ENCODE data around the gene ASTN2. TPM values are rescaled to one million over a fixed set of nuclear protein-coding genes. Genes with fewer than 3 reads are reported as not detected.

The ASTN2 gene
- total RNA-seq, 1 experiment from 2014 or later, result 1.8 TPM

DNA sequence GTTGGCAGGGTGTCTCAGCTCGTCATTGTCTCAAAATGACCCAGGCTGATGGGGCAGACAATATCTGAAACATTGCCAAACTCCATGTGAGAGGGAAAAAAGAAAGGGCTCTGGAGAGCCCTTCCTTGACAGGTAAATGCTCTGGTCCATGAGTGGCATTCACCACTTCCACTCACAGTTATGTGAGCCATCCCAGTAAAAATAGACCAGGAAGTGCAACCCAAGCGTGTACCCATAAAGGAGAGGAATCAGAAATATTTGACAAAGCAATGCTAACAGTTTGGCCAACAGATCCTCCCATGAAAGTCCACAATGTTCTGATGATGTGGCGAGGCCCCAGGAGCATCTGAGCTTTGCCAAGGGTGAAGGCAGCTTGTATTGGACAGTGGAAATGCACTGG lies 49.4 kb downstream of the ASTN2 start:
- H3K27ac ChIP-seq, result no peak overlapping the region
- no peaks in the 10 kb centered on the region for H3K36me3 ChIP-seq
- DNase-seq (ENCODE audit: low read depth in 1 of 2, low spot score in 2 of 2), result no peak
- H3K4me3 ChIP-seq, result no peak overlapping the region
- no peaks in the 10 kb centered on the region for H3K9me3 ChIP-seq (replicated peaks)
- H3K4me1 ChIP-seq (replicated peaks), result no peaks in the 10 kb centered on the region
- H3K27me3 ChIP-seq (replicated peaks), result no peaks in the 10 kb centered on the region

DNA sequence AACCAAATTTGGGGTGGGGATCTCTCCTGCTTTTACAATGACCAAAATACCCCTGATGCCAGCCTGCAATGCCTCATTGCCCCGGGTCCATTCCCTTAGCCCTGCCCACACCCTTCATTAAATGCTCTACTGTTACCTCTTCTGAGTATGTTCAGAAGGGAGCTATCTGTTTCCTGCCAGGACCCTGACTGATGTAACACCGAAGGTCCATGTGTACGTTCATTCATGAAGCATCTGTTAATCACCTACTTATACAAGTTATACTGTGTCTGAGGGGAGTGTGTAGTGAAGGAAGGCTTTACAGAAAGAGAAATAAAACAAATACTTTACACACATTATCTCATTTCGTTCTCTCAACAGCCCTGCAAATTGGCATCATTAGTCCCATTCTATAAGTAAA lies 51.9 kb downstream of the ASTN2 start:
- Histone ChIP-seq H3K9me3 (replicated peaks) (no peaks in the 10 kb centered on the region), H3K36me3 (no peaks in the 10 kb centered on the region), H3K27ac (no peak overlapping the region), H3K27me3 (replicated peaks) (no peaks in the 10 kb centered on the region), H3K4me3 (no peak overlapping the region), H3K4me1 (replicated peaks) (no peaks in the 10 kb centered on the region)
- no peak for DNase-seq (ENCODE audit: low read depth in 1 of 2, low spot score in 2 of 2)

DNA sequence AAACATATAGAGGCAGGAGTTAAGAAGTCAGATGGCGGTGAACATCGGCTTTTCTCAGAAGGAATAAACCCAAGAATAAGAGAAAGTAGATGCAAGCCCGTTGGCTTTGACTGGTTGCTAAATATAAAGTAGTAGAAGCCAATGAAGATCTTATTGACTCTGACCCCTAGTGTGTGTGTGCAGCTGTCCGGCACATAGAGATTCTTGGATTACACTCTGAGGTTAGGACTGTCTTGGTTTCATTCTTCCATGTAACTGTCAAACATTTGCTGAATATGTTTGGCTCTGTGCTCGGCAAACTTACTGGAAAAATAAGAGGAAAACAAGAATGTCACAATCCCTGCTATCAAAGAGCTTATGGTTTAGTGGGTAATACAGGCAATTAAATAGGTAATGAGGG lies 54.9 kb downstream of the ASTN2 start:
- DNase-seq (ENCODE audit: low read depth in 1 of 2, low spot score in 2 of 2), result no peak
- no peaks in the 10 kb centered on the region for H3K4me1 ChIP-seq (replicated peaks)
- no peaks in the 10 kb centered on the region for H3K27me3 ChIP-seq (replicated peaks)
- no peak overlapping the region for H3K4me3 ChIP-seq
- no peaks in the 10 kb centered on the region for H3K36me3 ChIP-seq
- no peak overlapping the region for H3K27ac ChIP-seq
- no peaks in the 10 kb centered on the region for H3K9me3 ChIP-seq (replicated peaks)

DNA sequence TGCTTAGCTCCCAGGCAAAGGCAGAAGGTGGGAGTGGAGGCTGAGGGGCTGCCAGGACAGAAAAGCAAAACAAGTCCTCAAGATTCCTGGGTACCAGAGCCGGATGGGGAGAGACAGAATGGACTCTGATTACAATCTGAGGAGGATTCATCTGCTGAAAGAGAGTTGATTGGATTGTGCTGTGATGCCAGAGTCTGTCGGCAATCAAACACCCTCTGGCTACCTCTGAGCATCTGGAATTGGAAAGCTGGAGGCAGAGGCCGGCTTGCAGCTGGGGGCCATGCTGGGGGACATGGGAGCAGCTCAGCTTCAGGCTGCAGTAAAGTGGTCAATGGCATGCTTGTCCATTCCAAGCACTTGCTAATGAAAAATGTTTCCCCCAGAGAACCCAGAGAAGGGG lies 59.3 kb downstream of the ASTN2 start:
- no peak for DNase-seq (ENCODE audit: low read depth in 1 of 2, low spot score in 2 of 2)
- Histone ChIP-seq H3K27ac (no peak overlapping the region), H3K9me3 (replicated peaks) (no peaks in the 10 kb centered on the region), H3K4me1 (replicated peaks) (no peaks in the 10 kb centered on the region), H3K36me3 (no peaks in the 10 kb centered on the region), H3K4me3 (no peak overlapping the region), H3K27me3 (replicated peaks) (no peaks in the 10 kb centered on the region)

DNA sequence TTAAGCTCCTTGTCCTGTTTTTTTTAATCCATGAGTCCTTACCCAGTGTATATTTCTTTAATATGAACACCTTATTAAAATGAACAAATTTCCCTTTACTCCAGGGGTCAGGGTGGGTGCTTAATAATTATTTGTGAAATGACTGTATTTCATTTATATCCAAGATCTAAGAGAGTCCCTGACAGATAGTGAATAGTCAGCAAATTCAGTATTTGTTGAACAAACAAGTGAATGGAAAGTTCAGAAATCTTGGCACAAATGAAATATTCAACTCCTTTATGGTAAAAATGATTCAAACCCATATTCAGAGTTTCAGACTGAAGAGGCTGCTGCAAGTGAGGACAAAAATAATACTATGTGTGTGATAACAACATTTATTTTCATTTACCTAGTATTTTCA lies 59.9 kb downstream of the ASTN2 start:
- Histone ChIP-seq H3K4me3 (no peak overlapping the region), H3K27ac (no peak overlapping the region), H3K36me3 (no peaks in the 10 kb centered on the region), H3K9me3 (replicated peaks) (no peaks in the 10 kb centered on the region), H3K27me3 (replicated peaks) (no peaks in the 10 kb centered on the region), H3K4me1 (replicated peaks) (no peaks in the 10 kb centered on the region)
- DNase-seq (ENCODE audit: low read depth in 1 of 2, low spot score in 2 of 2), result no peak

DNA sequence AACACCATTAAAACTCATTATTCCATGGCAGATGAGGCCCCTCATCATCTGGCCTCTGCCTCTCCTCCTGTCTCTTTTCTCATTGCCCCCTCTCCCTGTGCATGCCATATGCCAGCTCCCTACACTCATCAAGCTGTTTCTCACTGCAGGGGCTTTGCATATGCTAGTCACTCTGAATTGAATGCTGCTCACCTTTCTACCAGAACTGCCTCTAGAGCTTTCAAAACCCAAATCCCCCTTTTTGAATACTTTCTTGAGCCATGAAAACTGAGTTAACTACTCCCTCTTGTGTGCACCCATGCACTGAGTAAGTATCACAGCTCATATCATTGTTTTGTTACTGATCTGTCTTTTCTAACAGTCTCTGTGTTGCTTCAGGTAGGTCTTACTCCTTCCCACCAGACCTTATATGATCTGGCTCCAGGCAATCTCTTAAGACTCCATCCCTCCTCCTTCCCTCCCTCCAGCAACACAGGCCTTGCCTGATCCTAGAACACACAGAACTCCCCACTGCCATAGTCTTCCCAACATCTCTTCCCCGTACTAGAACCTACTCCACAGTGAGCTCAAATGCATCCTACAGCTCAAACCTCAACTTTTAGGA lies 60.5 kb downstream of the ASTN2 start:
- no peak for DNase-seq (ENCODE audit: low read depth in 1 of 2, low spot score in 2 of 2)
- Histone ChIP-seq H3K27ac (no peak overlapping the region), H3K27me3 (replicated peaks) (no peaks in the 10 kb centered on the region), H3K36me3 (no peaks in the 10 kb centered on the region), H3K4me3 (no peak overlapping the region), H3K9me3 (replicated peaks) (no peaks in the 10 kb centered on the region), H3K4me1 (replicated peaks) (no peaks in the 10 kb centered on the region)

DNA sequence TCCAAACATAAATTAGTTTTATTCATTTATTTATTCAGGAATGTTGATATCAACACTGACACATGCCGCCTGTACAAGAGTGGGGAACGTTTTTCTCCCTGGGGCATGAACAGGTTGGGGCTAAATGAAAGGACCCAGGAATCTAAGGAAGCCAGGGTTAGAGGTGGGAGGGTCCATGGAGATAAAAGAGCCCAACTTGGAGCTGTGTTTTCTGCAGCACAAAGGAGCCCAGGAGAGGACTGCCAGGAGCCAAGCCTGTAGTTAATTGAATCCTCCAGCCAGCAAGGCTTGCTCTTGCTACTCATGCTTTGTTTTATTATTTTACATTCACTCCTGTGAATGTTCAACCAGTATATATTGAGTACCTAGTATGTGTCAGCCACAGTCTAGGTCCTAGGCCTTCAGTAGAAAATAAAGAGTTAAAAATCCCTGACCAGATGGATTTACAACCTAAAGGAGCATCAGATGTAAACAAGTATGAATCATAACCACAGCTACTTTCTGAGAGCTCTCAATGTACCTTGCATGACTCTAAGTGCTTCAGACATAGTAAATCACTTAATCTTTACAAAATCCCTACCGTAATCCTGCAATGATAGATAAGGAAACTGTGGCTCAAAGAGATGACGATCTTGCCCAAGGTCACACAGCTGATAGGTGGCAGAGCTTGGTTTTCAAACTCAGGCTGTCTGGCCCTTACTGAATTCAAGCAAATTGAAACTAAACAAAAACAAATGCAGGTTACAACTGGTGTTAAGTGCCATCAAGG lies 69.8 kb downstream of the ASTN2 start:
- H3K27ac ChIP-seq, result no peak overlapping the region
- peaks cover 26% of the 10 kb centered on the region for H3K4me1 ChIP-seq (replicated peaks)
- peak in 1 of 2 experiments; percentile 10 for DNase-seq (ENCODE audit: low read depth in 1 of 2, low spot score in 2 of 2)
- H3K27me3 ChIP-seq (replicated peaks), result no peaks in the 10 kb centered on the region
- H3K4me3 ChIP-seq, result no peak overlapping the region
- no peaks in the 10 kb centered on the region for H3K36me3 ChIP-seq
- H3K9me3 ChIP-seq (replicated peaks), result no peaks in the 10 kb centered on the region

DNA sequence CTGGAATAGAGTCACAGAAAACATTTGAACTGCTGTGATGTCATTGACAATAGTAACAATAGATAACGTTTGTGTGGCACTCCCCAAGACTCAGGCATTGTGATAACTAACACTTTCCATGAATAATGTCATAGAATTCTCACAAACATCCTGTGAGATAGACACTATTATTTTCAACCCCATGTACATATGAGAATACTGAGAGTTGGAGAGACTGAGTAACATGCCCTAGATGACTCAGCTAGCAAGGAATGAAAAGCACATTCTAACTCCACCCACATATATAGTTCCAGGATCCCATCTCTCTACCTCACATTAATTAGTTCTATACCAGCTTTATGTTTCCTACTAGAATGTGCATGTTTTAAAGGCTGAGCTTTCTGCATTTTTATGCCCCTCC lies 71.4 kb downstream of the ASTN2 start:
- peak in 1 of 2 experiments; percentile 34 for DNase-seq (ENCODE audit: low read depth in 1 of 2, low spot score in 2 of 2)
- Histone ChIP-seq H3K27me3 (replicated peaks) (no peaks in the 10 kb centered on the region), H3K4me3 (no peak overlapping the region), H3K9me3 (replicated peaks) (no peaks in the 10 kb centered on the region), H3K36me3 (no peaks in the 10 kb centered on the region), H3K4me1 (replicated peaks) (peaks cover 26% of the 10 kb centered on the region), H3K27ac (peak overlapping the region; percentile 19; the same call in 1 of the 2 replicates)

DNA sequence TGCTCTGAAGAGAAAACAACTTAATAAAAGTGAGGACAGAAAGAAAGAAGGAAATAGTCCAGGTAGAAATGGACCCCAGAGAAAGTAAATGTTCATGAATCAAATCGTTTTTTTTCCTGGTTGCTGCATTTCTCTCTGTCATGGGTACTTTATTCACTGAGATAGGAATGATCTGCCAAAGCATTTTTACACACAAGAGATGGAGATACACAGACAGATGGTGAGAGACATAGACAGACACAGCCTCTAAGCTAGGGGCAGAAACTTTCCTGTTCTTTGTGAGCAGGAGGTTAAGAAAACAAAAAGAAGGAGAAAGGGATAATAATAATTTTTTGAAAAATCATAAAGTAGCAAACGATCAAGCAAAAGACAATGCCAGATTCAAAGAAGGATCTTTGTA lies 73.7 kb downstream of the ASTN2 start:
- no peaks in the 10 kb centered on the region for H3K36me3 ChIP-seq
- H3K4me1 ChIP-seq (replicated peaks), result peaks cover 26% of the 10 kb centered on the region
- no peak overlapping the region for H3K4me3 ChIP-seq
- no peaks in the 10 kb centered on the region for H3K9me3 ChIP-seq (replicated peaks)
- DNase-seq (ENCODE audit: low read depth in 1 of 2, low spot score in 2 of 2), result no peak
- no peak overlapping the region for H3K27ac ChIP-seq
- no peaks in the 10 kb centered on the region for H3K27me3 ChIP-seq (replicated peaks)

DNA sequence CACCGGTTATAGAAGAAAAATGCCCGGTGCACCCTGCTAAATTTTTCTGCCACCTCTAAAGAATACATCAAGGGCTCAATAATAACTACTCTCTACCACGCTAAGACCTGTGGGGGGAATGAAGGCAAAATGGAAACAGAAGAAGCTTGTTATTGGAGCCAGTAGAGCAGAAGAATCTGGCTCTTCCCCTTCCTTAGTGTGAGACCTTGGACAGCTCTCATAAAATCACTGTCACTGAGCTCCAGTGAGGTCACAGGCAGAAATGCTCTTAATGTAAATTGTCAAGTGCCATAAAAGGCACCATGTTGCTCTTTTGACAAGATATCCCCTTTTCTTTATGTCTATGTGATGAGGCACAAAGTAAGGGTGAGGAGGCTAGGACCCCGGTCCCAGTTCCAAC lies 74.4 kb downstream of the ASTN2 start:
- no peaks in the 10 kb centered on the region for H3K27me3 ChIP-seq (replicated peaks)
- H3K27ac ChIP-seq, result no peak overlapping the region
- no peaks in the 10 kb centered on the region for H3K9me3 ChIP-seq (replicated peaks)
- no peaks in the 10 kb centered on the region for H3K36me3 ChIP-seq
- no peak for DNase-seq (ENCODE audit: low read depth in 1 of 2, low spot score in 2 of 2)
- no peak overlapping the region for H3K4me3 ChIP-seq
- peaks cover 24% of the 10 kb centered on the region for H3K4me1 ChIP-seq (replicated peaks)

DNA sequence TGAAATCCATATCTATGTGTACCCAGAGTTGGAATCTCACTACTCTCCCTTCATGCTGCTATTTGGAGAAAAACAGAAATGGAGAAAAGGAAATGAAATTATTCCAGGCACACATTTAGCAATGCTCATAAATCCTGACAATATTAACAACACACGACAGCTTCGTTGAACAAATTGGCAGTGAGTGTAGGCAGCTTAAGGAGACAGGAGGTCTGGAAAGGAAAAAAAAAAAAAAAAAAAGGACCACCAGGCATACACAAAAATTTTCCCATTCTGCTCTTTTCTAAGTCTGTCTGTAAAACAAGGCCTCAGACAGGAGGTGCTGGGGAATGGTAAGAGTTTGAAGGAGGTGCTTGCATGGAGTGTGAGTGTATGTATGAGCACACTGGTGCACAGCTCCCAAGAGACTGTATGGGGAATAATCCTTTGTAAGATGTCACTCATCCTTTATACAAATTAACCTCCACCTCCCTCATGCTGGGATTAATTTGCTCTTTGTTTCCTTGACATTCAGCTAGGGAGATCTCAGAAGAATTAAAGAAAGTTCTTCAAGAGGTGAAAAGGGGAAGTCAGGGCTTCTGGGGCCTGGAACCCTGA lies 78.9 kb downstream of the ASTN2 start:
- DNase-seq (ENCODE audit: low read depth in 1 of 2, low spot score in 2 of 2), result no peak
- no peaks in the 10 kb centered on the region for H3K9me3 ChIP-seq (replicated peaks)
- H3K4me3 ChIP-seq, result no peak overlapping the region
- no peaks in the 10 kb centered on the region for H3K4me1 ChIP-seq (replicated peaks)
- no peaks in the 10 kb centered on the region for H3K36me3 ChIP-seq
- no peaks in the 10 kb centered on the region for H3K27me3 ChIP-seq (replicated peaks)
- no peak overlapping the region for H3K27ac ChIP-seq

DNA sequence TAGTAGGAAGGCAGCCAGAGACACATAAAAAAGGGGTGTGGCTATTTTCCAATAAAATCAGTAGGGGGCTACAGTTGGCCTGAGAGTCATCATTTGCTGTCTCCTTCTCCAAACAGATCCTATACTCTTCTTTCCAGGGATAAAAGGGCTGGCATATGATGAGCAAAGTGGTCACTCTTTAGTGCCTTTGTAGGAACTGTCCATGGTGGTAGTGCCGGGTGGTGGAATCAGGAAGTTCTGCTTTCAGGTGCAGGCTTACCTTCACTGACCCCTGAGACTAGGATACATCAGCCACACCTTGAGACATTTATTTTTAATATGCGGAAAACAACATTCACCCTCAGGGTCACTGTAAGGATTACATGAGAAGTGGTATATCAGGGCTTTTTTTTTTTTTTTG lies 80.8 kb downstream of the ASTN2 start:
- H3K9me3 ChIP-seq (replicated peaks), result no peaks in the 10 kb centered on the region
- no peaks in the 10 kb centered on the region for H3K4me1 ChIP-seq (replicated peaks)
- H3K27me3 ChIP-seq (replicated peaks), result no peaks in the 10 kb centered on the region
- no peak for DNase-seq (ENCODE audit: low read depth in 1 of 2, low spot score in 2 of 2)
- no peaks in the 10 kb centered on the region for H3K36me3 ChIP-seq
- H3K27ac ChIP-seq, result no peak overlapping the region
- no peak overlapping the region for H3K4me3 ChIP-seq

DNA sequence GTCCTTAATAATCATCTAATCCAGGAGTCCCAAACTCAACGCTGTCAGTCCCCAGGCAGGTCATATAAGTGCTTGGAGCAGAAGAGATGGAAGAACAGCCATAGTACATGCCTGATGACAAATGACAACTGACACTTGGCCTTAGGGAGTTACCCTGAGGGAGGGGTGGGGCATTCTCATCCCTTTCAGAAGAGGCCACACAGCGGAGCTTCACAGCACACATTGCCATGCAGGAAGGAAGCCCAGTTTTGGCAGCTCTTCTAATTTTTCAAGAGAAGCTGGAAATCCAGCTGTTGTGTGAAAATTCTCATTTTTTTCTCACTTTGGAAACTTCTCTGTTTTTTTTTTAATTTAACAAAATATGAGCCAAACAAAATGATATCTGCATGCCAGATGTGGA lies 89.0 kb downstream of the ASTN2 start:
- no peaks in the 10 kb centered on the region for H3K27me3 ChIP-seq (replicated peaks)
- no peaks in the 10 kb centered on the region for H3K9me3 ChIP-seq (replicated peaks)
- no peak overlapping the region for H3K27ac ChIP-seq
- no peak overlapping the region for H3K4me3 ChIP-seq
- no peaks in the 10 kb centered on the region for H3K36me3 ChIP-seq
- no peaks in the 10 kb centered on the region for H3K4me1 ChIP-seq (replicated peaks)
- no peak for DNase-seq (ENCODE audit: low read depth in 1 of 2, low spot score in 2 of 2)

DNA sequence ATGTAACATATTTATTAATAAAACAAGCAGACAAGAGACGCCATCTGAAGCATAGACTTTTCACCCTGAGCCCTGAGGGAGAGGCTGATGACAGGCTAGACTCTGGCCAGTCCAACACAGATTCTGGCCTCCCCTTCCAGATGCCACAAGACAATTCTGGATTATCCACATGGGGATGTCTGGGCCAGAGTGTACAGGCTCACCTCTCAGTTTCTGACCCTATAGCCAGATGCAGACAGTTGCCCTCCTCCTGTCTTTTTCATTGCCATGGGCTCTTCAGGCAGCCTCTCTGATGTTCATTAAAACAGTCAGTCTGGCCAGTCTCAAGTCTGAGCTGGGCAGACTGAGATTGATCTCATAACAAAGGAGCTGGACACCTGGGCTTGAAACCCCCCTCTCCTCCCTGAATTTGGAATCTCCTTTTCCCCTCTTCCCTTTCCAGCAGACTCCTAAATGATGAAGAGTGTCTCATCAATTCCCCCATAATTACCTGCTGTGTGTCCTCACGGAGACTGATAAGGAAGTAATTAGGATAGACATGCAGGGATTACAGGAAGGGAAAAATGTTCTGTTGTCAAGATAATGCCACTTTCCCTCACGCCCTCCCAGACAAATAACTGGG lies 89.6 kb downstream of the ASTN2 start:
- Histone ChIP-seq H3K36me3 (no peaks in the 10 kb centered on the region), H3K4me3 (no peak overlapping the region), H3K27ac (no peak overlapping the region), H3K27me3 (replicated peaks) (no peaks in the 10 kb centered on the region), H3K9me3 (replicated peaks) (no peaks in the 10 kb centered on the region), H3K4me1 (replicated peaks) (no peaks in the 10 kb centered on the region)
- DNase-seq (ENCODE audit: low read depth in 1 of 2, low spot score in 2 of 2), result no peak
